ENCODE results near the gene TSEN2. TPM values are rescaled to one million over a fixed set of nuclear protein-coding genes. Genes with fewer than 3 reads are reported as not detected.
A peak's percentile ranks its signal among the peaks of the same experiment; 100 is the strongest.
"Not testable (repeated sequence)": the region's sequence is repeated elsewhere in the genome, so short reads cannot be mapped to it uniquely, and the experiment has no call there.

The TSEN2 gene
- total RNA-seq, 8 experiments from 2014 or later = 17.4 to 41.4 (median 20.8) TPM

GRCh38 chr3:12468757-12469156 is 15.5 kb upstream of the TSEN2 start:
- in situ Hi-C loops (cut with MboI; ENCODE audit: low pct_unique_long_range_greater_than_20kb in 2 of 9, low sequenced_read_pairs in 9 of 9, unreplicated experiment in 9 of 9) = loop anchor here in 5 of 9 experiments (25.0 kb wide), 2 partner anchors 281 to 331 kb away; no protein-coding TSS in a partner anchor
- H3K4me1 ChIP-seq (replicated peaks in 1 of 2) = no peaks in the 10 kb centered on the region
- ATAC-seq (replicated peaks in 6 of 8) = no peak
- 15 to 60% (median 53%) methylated on average over 1 to 2 of the region's 2 CpGs; no CpG with 5 or more reads in 7 of the 10 experiments for WGBS, 10 experiments
- H3K4me3 ChIP-seq = no peak overlapping the region
- no peak overlapping the region for H3K27ac ChIP-seq

- ATAC-seq (replicated peaks in 6 of 8); H3K4me1 ChIP-seq (replicated peaks in 1 of 2); H3K4me3 ChIP-seq; H3K27ac ChIP-seq: not testable (repeated sequence)
- WGBS, 10 experiments = 50 to 100% (median 63%) methylated on average over 2 to 6 of the region's 7 CpGs; no CpG with 5 or more reads in 1 of the 10 experiments
- in situ Hi-C loops (cut with MboI; ENCODE audit: low pct_unique_long_range_greater_than_20kb in 2 of 9, low sequenced_read_pairs in 9 of 9, unreplicated experiment in 9 of 9) = loop anchor here in 5 of 9 experiments (25.0 kb wide), 2 partner anchors 282 to 332 kb away; no protein-coding TSS in a partner anchor
Measured at GRCh38 chr3:12469222-12469621, 15.1 kb upstream of the TSEN2 start.

- ATAC-seq (replicated peaks in 6 of 8) = no peak
Measured at GRCh38 chr3:12470111-12470510, 14.2 kb upstream of the TSEN2 start.

GRCh38 chr3:12470680-12471079 is 13.6 kb upstream of the TSEN2 start:
- WGBS, 10 experiments = 25 to 100% (median 84%) methylated on average over 1 to 3 of the region's 3 CpGs; no CpG with 5 or more reads in 3 of the 10 experiments
- Histone ChIP-seq H3K4me1 (replicated peaks in 1 of 2) (no peaks in the 10 kb centered on the region), H3K4me3 (no peak overlapping the region), H3K27ac (no peak overlapping the region)
- no peak for ATAC-seq (replicated peaks in 6 of 8)
- in situ Hi-C loops (cut with MboI; ENCODE audit: low pct_unique_long_range_greater_than_20kb in 2 of 9, low sequenced_read_pairs in 9 of 9, unreplicated experiment in 9 of 9) = loop anchor here in 7 of 9 experiments (10.0 to 25.0 kb wide), 4 partner anchors 283 to 336 kb away; no protein-coding TSS in a partner anchor

More at GRCh38 chr3:12470111-12470510, 14.2 kb upstream of the TSEN2 start:
- no peak overlapping the region for H3K4me3 ChIP-seq
- no peak overlapping the region for H3K27ac ChIP-seq
- H3K4me1 ChIP-seq (replicated peaks in 1 of 2) = no peaks in the 10 kb centered on the region
- 64 to 97% (median 85%) methylated on average over 1 to 5 of the region's 5 CpGs; no CpG with 5 or more reads in 1 of the 10 experiments for WGBS, 10 experiments
- in situ Hi-C loops (cut with MboI; ENCODE audit: low pct_unique_long_range_greater_than_20kb in 2 of 9, low sequenced_read_pairs in 9 of 9, unreplicated experiment in 9 of 9) = loop anchor here in 7 of 9 experiments (10.0 to 25.0 kb wide), 4 partner anchors 283 to 335 kb away; no protein-coding TSS in a partner anchor

- H3K4me3 ChIP-seq = no peak overlapping the region
- ATAC-seq (replicated peaks in 6 of 8) = peak in 1 of 8 experiments; percentile 52
- 0 to 81% (median 67%) methylated on average over 1 to 5 of the region's 11 CpGs; no CpG with 5 or more reads in 5 of the 10 experiments for WGBS, 10 experiments
- in situ Hi-C loops (cut with MboI; ENCODE audit: low pct_unique_long_range_greater_than_20kb in 2 of 9, low sequenced_read_pairs in 9 of 9, unreplicated experiment in 9 of 9) = loop anchor here in 7 of 9 experiments (10.0 to 25.0 kb wide), 4 partner anchors 284 to 336 kb away; no protein-coding TSS in a partner anchor
- no peak overlapping the region for H3K27ac ChIP-seq
- no peaks in the 10 kb centered on the region for H3K4me1 ChIP-seq (replicated peaks in 1 of 2)
Measured at GRCh38 chr3:12471241-12471640, 13.0 kb upstream of the TSEN2 start.

- in situ Hi-C loops (cut with MboI; ENCODE audit: low pct_unique_long_range_greater_than_20kb in 2 of 9, low sequenced_read_pairs in 9 of 9, unreplicated experiment in 9 of 9) = loop anchor here in 7 of 9 experiments (10.0 to 25.0 kb wide), 4 partner anchors 285 to 337 kb away; no protein-coding TSS in a partner anchor
- H3K27ac ChIP-seq = no peak overlapping the region
- 29 to 100% (median 90%) methylated on average over 1 to 11 of the region's 11 CpGs; no CpG with 5 or more reads in 1 of the 10 experiments for whole genome bisulfite sequencing, 10 experiments
- ATAC-seq (replicated peaks in 6 of 8) = no peak
- H3K4me1 ChIP-seq (replicated peaks in 1 of 2) = no peaks in the 10 kb centered on the region
- H3K4me3 ChIP-seq = no peak overlapping the region
Measured at GRCh38 chr3:12472000-12472610, 12.2 kb upstream of the TSEN2 start.

GRCh38 chr3:12472796-12473195 is 11.5 kb upstream of the TSEN2 start:
- ATAC-seq (replicated peaks in 6 of 8) = no peak
- no peak overlapping the region for H3K27ac ChIP-seq
- no peaks in the 10 kb centered on the region for H3K4me1 ChIP-seq (replicated peaks in 1 of 2)
- in situ Hi-C loops (cut with MboI; ENCODE audit: low pct_unique_long_range_greater_than_20kb in 2 of 9, low sequenced_read_pairs in 9 of 9, unreplicated experiment in 9 of 9) = loop anchor here in 7 of 9 experiments (10.0 to 25.0 kb wide), 4 partner anchors 285 to 338 kb away; no protein-coding TSS in a partner anchor
- no peak overlapping the region for H3K4me3 ChIP-seq
- WGBS, 10 experiments = 40 to 95% (median 83%) methylated on average over 1 to 5 of the region's 5 CpGs; no CpG with 5 or more reads in 4 of the 10 experiments

GRCh38 chr3:12473511-12473910 is 10.8 kb upstream of the TSEN2 start:
- 7 to 100% (median 25%) methylated on average over 1 to 8 of the region's 9 CpGs; no CpG with 5 or more reads in 1 of the 10 experiments for WGBS, 10 experiments
- Histone ChIP-seq H3K27ac (no peak overlapping the region), H3K4me3 (no peak overlapping the region), H3K4me1 (replicated peaks in 1 of 2) (no peaks in the 10 kb centered on the region)
- ATAC-seq (replicated peaks in 6 of 8) = peak in 2 of 8 experiments; percentile 43 to 78
- in situ Hi-C loops (cut with MboI; ENCODE audit: low pct_unique_long_range_greater_than_20kb in 2 of 9, low sequenced_read_pairs in 9 of 9, unreplicated experiment in 9 of 9) = loop anchor here in 7 of 9 experiments (10.0 to 25.0 kb wide), 4 partner anchors 286 to 339 kb away; no protein-coding TSS in a partner anchor

- ATAC-seq (replicated peaks in 6 of 8) = no peak
- in situ Hi-C loops (cut with MboI; ENCODE audit: low pct_unique_long_range_greater_than_20kb in 2 of 9, low sequenced_read_pairs in 9 of 9, unreplicated experiment in 9 of 9) = loop anchor here in 3 of 9 experiments (10.0 to 25.0 kb wide), 3 partner anchors 332 to 342 kb away; no protein-coding TSS in a partner anchor
- H3K4me1 ChIP-seq (replicated peaks in 1 of 2) = no peaks in the 10 kb centered on the region
- 54 to 100% (median 82%) methylated on average over 1 to 5 of the region's 5 CpGs; no CpG with 5 or more reads in 2 of the 10 experiments for WGBS, 10 experiments
- H3K4me3 ChIP-seq = no peak overlapping the region
- H3K27ac ChIP-seq = no peak overlapping the region
Measured at GRCh38 chr3:12476238-12476897, 7.9 kb upstream of the TSEN2 start.

GRCh38 chr3:12477256-12477655 is 7.0 kb upstream of the TSEN2 start:
- H3K4me3 ChIP-seq = no peak overlapping the region
- H3K27ac ChIP-seq = no peak overlapping the region
- 67 to 100% (median 90%) methylated on average over 1 to 5 of the region's 5 CpGs; no CpG with 5 or more reads in 1 of the 10 experiments for WGBS, 10 experiments
- H3K4me1 ChIP-seq (replicated peaks in 1 of 2) = no peaks in the 10 kb centered on the region
- no peak for ATAC-seq (replicated peaks in 6 of 8)
- in situ Hi-C loops (cut with MboI; ENCODE audit: low pct_unique_long_range_greater_than_20kb in 2 of 9, low sequenced_read_pairs in 9 of 9, unreplicated experiment in 9 of 9) = loop anchor here in 3 of 9 experiments (10.0 to 25.0 kb wide), 3 partner anchors 332 to 342 kb away; no protein-coding TSS in a partner anchor

GRCh38 chr3:12478326-12478725 is 6.0 kb upstream of the TSEN2 start:
- 45 to 90% (median 81%) methylated on average over 2 to 5 of the region's 5 CpGs; no CpG with 5 or more reads in 1 of the 10 experiments for WGBS, 10 experiments
- no peak for ATAC-seq (replicated peaks in 6 of 8)
- H3K27ac ChIP-seq = no peak overlapping the region
- in situ Hi-C loops (cut with MboI; ENCODE audit: low pct_unique_long_range_greater_than_20kb in 2 of 9, low sequenced_read_pairs in 9 of 9, unreplicated experiment in 9 of 9) = loop anchor here in 3 of 9 experiments (10.0 to 25.0 kb wide), 3 partner anchors 334 to 344 kb away; no protein-coding TSS in a partner anchor
- no peak overlapping the region for H3K4me3 ChIP-seq
- H3K4me1 ChIP-seq (replicated peaks in 1 of 2) = peaks cover 2 to 5% of the 10 kb centered on the region in 2 donors

GRCh38 chr3:12479198-12479597 is 5.1 kb upstream of the TSEN2 start:
- 40 to 95% (median 74%) methylated on average over 1 to 3 of the region's 3 CpGs; no CpG with 5 or more reads in 3 of the 10 experiments for WGBS, 10 experiments
- in situ Hi-C loops (cut with MboI; ENCODE audit: low pct_unique_long_range_greater_than_20kb in 2 of 9, low sequenced_read_pairs in 9 of 9, unreplicated experiment in 9 of 9) = loop anchor here in 3 of 9 experiments (10.0 to 25.0 kb wide), 3 partner anchors 334 to 344 kb away; no protein-coding TSS in a partner anchor
- not testable (repeated sequence) for H3K4me1 ChIP-seq (replicated peaks in 1 of 2); H3K4me3 ChIP-seq; ATAC-seq (replicated peaks in 6 of 8); H3K27ac ChIP-seq

Measured in motor neuron (in vitro differentiated cells).